Measurements from ENCODE around the gene PMF1.

DNA sequence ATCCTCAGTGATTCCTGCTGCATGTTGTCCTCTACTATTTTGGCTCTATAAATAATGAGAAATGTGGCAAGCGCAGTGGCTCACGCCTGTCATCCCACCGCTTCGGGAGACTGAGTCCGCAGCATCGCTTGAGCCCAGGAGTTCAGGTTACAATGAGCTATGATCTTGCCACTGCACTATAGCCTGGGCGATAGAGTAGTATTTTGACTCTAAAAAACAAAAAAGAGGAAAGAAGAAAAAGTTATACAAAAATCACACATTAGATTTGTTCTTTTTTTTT is 19.7 kb upstream of the PMF1 start:
- no peak for TF ChIP-seq PPARA (CRISPR knock-in tag; IDR thresholded peaks at IDR 0.05; ENCODE audit: borderline replicate concordance)
- no peak for TF ChIP-seq RARB (CRISPR knock-in tag; IDR thresholded peaks at IDR 0.05)
- TF ChIP-seq ZNF8 (CRISPR knock-in tag; IDR thresholded peaks at IDR 0.05) = no peak
- TF ChIP-seq ARNTL (CRISPR knock-in tag; IDR thresholded peaks at IDR 0.05; ENCODE audit: borderline replicate concordance, low read depth) = no peak
- no peak for TF ChIP-seq ZFP3 (CRISPR knock-in tag; IDR thresholded peaks at IDR 0.05)
- no peak for TF ChIP-seq TOX (CRISPR knock-in tag; IDR thresholded peaks at IDR 0.05; ENCODE audit: borderline replicate concordance)
- TF ChIP-seq, protein P1, sequence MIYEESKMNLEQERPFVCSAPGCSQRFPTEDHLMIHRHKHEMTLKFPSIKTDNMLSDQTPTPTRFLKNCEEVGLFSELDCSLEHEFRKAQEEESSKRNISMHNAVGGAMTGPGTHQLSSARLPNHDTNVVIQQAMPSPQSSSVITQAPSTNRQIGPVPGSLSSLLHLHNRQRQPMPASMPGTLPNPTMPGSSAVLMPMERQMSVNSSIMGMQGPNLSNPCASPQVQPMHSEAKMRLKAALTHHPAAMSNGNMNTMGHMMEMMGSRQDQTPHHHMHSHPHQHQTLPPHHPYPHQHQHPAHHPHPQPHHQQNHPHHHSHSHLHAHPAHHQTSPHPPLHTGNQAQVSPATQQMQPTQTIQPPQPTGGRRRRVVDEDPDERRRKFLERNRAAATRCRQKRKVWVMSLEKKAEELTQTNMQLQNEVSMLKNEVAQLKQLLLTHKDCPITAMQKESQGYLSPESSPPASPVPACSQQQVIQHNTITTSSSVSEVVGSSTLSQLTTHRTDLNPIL (CRISPR knock-in tag; IDR thresholded peaks at IDR 0.05; ENCODE audit: low read depth) = no peak
- TF ChIP-seq ZFP30 (CRISPR knock-in tag; IDR thresholded peaks at IDR 0.05) = no peak
- TF ChIP-seq SNAI2 (CRISPR knock-in tag; IDR thresholded peaks at IDR 0.05) = no peak
- TF ChIP-seq, protein P2, sequence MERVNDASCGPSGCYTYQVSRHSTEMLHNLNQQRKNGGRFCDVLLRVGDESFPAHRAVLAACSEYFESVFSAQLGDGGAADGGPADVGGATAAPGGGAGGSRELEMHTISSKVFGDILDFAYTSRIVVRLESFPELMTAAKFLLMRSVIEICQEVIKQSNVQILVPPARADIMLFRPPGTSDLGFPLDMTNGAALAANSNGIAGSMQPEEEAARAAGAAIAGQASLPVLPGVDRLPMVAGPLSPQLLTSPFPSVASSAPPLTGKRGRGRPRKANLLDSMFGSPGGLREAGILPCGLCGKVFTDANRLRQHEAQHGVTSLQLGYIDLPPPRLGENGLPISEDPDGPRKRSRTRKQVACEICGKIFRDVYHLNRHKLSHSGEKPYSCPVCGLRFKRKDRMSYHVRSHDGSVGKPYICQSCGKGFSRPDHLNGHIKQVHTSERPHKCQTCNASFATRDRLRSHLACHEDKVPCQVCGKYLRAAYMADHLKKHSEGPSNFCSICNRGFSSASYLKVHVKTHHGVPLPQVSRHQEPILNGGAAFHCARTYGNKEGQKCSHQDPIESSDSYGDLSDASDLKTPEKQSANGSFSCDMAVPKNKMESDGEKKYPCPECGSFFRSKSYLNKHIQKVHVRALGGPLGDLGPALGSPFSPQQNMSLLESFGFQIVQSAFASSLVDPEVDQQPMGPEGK (CRISPR knock-in tag; IDR thresholded peaks at IDR 0.05; ENCODE audit: borderline replicate concordance) = no peak
- TF ChIP-seq ISL1 (CRISPR knock-in tag; IDR thresholded peaks at IDR 0.05) = no peak
- no peak for TF ChIP-seq ZC3H10 (CRISPR knock-in tag; IDR thresholded peaks at IDR 0.05)
- no peak for TF ChIP-seq BACH2 (CRISPR knock-in tag; IDR thresholded peaks at IDR 0.05; ENCODE audit: borderline replicate concordance)
- no peak for TF ChIP-seq GLIS3 (CRISPR knock-in tag; IDR thresholded peaks at IDR 0.05)

Measured in SK-N-SH treated with all-trans-retinoic acid at 6 μM for 48 hours (cell line).